ENCODE results near the gene NMUR1.
"Not testable (repeated sequence)": the region's sequence is repeated elsewhere in the genome, so short reads cannot be mapped to it uniquely, and the experiment has no call there.

The NMUR1 gene, protein sequence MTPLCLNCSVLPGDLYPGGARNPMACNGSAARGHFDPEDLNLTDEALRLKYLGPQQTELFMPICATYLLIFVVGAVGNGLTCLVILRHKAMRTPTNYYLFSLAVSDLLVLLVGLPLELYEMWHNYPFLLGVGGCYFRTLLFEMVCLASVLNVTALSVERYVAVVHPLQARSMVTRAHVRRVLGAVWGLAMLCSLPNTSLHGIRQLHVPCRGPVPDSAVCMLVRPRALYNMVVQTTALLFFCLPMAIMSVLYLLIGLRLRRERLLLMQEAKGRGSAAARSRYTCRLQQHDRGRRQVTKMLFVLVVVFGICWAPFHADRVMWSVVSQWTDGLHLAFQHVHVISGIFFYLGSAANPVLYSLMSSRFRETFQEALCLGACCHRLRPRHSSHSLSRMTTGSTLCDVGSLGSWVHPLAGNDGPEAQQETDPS

GRCh38 chr2:231530099-231531011, at the start of gene NMUR1:
TSS of gene NMUR1 (minus strand) at chr2:231530445. CDS start at chr2:231530361, 84 bp downstream.
- peak; percentile 86 for DNase-seq (ENCODE audit: low spot score)

DNA sequence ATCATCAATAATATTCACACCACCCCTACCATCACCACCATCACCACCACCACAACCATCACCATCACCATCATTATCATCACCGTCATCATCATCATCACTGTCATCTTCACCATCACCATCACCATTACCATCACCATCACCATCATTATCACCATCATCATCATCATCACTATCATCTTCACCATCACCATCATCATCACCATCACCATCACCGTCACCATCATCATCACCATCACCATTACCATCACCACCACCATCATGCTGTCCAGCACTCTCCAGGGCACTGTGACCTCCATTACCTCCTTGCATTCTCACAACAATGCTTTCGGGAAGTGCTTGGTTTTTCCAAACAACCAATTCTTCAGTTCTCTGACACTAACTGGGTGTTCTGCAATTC, 49.3 kb upstream of the NMUR1 start:
- no peak for DNase-seq (ENCODE audit: low spot score)

DNA sequence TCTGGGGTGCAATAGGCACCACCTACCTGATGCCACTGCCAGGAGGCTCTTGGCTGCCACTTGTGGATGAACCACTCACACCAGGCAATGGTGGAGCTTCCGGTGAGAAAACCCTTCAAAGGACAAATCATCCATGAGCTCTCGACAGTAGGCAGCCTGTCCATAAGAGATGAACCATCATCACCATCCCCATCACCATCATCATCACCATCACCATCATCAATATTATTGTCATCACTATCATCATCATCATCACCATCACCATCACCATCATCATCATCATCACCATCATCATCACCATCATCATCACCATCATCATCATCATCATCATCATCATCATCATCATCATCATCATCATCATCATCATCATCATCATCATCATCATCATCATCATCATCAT, 48.4 kb upstream of the NMUR1 start:
- not testable (repeated sequence) for DNase-seq (ENCODE audit: low spot score)

- peak; percentile 2 for DNase-seq (ENCODE audit: low spot score)
Measured at GRCh38 chr2:231576465-231576864, 46.2 kb upstream of the NMUR1 start.

- DNase-seq (ENCODE audit: low spot score): peak; percentile 2
Measured at GRCh38 chr2:231575612-231576256, 45.5 kb upstream of the NMUR1 start.

GRCh38 chr2:231573698-231574421, 43.6 kb upstream of the NMUR1 start:
- no peak for DNase-seq (ENCODE audit: low spot score)

GRCh38 chr2:231573096-231573495, 42.9 kb upstream of the NMUR1 start:
- no peak for DNase-seq (ENCODE audit: low spot score)

- DNase-seq (ENCODE audit: low spot score): no peak
Measured at GRCh38 chr2:231571661-231572191, 41.5 kb upstream of the NMUR1 start.

GRCh38 chr2:231570915-231571314, 40.7 kb upstream of the NMUR1 start:
- not testable (repeated sequence) for DNase-seq (ENCODE audit: low spot score)

- DNase-seq (ENCODE audit: low spot score): peak; percentile 2
Measured at GRCh38 chr2:231568785-231569435, 38.7 kb upstream of the NMUR1 start.

DNA sequence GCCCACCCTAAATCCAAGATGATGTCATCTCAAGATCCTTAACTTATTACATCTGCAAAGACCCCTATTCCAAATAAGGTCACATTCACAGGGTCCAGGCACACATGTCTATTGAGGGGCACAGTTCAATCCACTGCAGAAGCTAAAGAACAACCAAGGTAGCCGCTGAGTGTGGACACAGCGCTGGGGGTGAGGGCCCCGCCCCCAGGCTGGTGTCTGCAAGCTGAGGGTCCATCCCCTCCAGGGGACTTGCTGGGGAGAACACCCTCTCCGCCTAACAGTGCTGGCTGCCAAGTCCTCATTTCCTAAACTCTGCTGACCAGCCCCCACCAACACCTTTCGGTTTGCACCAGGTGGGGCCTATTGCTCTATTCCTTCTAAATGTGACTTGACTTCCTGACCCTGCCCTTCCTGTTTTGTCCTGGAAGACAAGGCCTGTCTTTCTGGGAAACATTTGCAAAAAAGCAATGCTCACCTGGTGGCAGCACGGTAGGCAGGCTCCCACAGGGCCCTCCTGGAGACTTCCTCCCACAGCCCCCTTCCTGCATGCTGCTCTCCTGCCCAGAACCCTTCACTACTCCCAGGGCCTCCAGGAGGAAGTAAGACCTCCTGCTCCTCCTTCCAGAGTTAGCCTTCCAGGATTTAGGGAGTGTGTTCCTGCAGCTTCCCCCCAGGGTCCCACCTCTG, 38.0 kb upstream of the NMUR1 start:
- DNase-seq (ENCODE audit: low spot score): peak; percentile 2

DNA sequence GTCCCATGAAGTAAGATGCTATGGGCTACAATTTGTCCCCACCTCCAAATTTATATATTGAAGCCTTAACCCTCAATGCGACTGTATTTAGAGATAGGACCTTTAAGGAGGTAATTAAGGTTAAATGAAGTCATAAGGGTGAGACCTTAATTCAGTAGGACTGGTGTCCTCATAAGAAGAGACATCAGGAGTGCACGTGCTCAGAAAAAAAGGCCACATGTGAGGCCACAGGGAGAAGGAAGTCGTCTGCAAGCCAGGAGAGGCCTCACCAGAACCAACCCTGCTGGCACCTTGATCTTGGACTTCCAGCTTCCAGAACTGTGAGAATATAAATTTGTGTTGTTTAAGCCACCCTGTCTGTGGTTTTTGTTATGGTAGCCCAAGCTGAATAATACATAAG, 36.9 kb upstream of the NMUR1 start:
- DNase-seq (ENCODE audit: low spot score): no peak

GRCh38 chr2:231565887-231566594, 35.8 kb upstream of the NMUR1 start:
- no peak for DNase-seq (ENCODE audit: low spot score)

- DNase-seq (ENCODE audit: low spot score): peak; percentile 90
Measured at GRCh38 chr2:231563378-231563961, 33.2 kb upstream of the NMUR1 start.

GRCh38 chr2:231557571-231558217, 27.4 kb upstream of the NMUR1 start:
- peak; percentile 94 for DNase-seq (ENCODE audit: low spot score)

DNA sequence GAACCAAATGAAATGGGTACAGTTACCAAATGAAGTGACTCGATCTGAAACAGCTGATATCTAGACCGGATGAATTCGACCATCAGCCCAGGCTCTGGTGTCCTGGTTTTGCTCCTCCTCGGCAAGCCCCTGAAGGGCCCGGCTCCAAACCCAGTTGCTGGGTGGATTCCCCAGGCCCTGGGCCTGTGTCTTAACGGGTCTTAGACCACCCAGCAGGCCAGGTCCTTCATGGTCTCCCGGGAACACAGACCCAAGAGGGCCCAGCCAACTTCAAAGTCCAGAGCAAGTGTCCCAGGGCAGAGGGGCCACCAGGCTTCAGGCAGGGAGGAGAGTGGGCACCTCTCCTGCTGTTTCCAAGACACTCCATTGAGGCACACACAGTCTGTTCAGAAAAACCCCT, 26.7 kb upstream of the NMUR1 start:
- peak; percentile 3 for DNase-seq (ENCODE audit: low spot score)

DNA sequence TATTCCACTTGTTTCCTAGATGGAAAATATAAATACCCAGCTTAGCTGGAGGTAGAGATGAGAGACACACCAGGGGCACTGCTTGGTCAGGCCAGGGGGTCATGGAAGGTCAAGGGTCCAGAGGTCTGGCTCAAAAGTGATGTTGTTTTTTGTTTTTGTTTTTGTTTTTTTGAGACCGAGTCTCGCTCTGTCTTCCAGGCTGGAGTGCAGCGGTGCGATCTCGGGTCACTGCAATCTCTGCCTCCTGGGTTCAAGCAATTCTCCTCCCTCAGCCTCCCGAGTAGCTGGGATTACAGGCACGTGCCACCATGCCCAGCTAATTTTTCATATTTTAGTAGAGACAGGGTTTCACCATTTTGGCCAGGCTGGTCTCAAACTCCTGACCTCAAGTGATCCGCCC, 26.3 kb upstream of the NMUR1 start:
- DNase-seq (ENCODE audit: low spot score): not testable (repeated sequence)

- DNase-seq (ENCODE audit: low spot score): peak; percentile 70
Measured at GRCh38 chr2:231554748-231555545, 24.7 kb upstream of the NMUR1 start.
